NCI-H1105 (cell line): ENCODE data around the gene SLC6A17.
A peak's percentile ranks its signal among the peaks of the same experiment; 100 is the strongest.

Experiments
- DNase-seq: peaks from one replicate; lab custom pipeline; 2025; lab: John Stamatoyannopoulos, UW

SLC6A17 gene

DNA sequence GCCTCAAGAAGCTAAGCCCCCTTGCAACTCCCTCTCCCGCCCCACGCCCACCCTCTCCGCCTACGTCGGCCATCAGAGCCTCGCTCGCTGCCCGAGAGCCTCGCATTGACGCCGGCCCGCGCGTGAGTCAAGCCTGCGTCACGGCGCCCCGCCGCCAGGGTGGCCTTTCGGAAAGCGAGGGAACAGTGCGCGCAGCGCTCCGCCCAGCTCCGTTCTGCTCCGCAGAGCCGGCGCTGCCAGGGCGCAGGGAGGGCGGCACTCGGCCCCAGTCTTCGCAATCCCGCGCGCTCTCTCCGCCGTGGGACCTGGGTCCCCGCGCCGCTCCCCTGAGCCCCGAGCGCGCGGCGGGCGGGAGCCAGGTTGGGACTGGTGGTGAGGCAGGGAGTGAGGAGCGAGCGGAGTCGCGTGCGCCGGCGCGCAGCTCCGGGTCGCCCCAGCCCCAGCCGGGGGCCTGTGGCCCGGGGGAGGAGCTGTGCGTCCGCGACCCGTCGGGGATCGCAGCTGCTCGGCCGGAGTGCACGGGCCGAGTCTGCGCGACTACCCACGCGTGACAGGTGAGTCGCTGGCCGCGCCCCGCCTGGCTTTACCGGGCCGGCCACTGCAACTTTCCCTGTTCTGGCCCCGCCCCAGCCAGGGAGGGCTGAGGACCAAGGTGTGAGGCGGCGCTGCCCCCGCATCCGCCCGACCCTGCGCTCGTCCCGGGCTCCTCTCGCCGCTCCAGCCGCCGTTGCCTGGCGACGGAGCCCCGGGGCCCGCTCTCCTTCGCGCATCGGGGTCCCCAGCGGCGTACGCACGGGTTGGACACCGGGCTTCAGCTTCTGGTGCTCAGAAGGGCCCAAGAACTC, at the start of gene SLC6A17:
TSS of gene SLC6A17 (plus strand) at position 165 of the 845 bp plus-strand sequence. CDS start 16,436 bp downstream, outside the sequence.
- DNase-seq: peak; percentile 57

DNA sequence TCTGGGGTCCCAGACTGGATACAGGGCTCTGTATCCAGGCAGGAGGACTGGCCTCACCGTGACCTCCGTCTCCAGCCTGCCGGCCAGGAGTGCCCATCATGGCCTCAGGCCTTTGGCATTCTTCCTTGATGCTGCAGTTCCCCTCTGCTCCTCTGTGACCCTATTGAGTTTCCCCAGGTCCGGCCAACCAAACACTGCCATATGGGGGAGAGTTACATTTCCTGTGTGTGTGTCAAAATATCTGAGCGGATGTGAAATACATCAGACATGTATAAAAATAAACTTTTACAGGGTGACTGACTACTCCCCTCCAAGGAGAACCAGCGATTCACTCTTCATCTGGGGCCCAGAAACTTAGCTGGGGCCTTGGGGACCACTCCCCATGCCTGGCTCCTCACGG, 48.2 kb upstream of the SLC6A17 start:
- DNase-seq: no peak

DNA sequence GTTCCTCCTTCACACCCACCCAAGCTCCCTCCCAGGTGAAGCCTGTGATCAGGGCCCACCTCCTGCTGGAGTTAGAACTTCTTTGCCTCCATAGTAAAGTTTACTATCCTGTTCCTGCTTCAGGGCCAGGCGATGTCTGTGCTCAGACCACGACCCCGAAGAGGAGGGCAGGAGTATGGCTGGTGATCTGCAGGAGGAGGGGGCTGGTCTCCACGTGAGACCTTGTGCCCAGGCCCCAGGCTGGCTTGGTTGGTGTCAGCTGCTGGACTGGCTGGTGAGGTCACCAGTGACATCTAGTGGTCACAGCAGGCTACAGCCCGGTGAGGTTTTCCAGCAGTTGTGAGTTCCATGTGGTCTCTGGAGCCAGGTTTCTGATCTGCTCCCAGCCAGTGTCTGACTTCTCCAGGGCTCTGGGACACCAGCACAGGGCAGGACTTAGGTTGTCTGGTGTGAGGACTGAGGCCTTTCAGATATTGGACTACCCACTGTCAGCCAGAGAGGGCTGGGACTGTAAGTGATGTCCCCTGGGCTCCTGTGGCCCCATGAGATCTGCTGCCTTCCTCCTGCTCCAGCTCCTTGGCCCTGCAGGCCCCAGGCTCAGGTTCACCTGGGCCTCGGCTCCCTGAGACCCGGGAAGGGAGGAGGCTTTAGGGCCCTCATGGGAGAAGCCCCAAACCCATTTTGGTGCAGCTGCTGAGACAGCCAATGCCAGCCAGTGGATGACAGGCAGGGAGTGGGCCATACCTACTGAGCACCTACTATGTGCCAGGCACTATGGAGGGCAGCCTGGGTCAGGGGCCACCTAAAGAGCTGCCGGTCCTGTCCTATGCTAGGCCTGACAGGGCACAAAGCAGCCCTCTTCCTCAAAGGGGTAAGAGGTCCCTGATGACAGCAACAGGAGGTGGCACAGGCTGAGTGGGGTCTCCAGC, 44.0 kb upstream of the SLC6A17 start:
- DNase-seq: peak; percentile 37

GRCh38 chr1:110107867-110108469, 42.3 kb upstream of the SLC6A17 start:
- no peak for DNase-seq

DNA sequence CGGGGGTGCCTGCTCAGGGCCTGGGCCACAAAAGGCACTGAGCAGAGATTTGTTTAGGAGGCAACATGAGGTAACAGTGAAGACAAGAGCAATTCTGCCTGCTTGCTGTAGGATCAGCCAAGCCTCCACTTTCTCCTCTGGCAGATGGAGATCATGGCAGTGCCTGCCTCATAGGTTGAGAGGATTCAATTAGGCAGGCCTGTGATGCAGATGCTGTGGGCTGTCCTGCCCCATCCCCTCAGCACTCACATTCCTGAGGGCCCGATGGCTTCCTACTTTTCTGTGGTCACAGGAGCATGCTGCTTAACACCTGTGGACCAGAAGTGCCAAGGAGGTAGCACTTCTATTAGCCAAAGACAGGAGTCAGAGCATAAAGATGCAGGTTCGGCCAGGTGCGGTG, 39.2 kb upstream of the SLC6A17 start:
- no peak for DNase-seq

GRCh38 chr1:110112143-110112542, 38.2 kb upstream of the SLC6A17 start, which contains the start of gene UBL4B:
UBL4B (plus strand) TSS chr1:110112443; CDS start chr1:110112535, 92 bp downstream.
- no peak for DNase-seq

DNA sequence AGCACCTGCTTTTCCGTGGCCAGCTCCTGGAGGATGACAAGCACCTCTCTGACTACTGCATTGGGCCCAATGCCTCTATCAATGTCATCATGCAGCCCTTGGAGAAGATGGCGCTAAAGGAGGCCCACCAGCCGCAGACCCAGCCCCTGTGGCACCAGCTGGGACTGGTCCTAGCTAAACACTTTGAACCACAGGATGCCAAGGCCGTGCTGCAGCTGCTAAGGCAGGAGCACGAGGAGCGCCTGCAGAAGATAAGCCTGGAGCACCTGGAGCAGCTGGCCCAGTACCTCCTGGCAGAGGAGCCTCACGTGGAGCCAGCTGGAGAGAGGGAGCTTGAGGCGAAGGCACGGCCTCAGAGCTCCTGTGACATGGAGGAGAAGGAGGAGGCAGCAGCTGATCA, 37.6 kb upstream of the SLC6A17 start:
- no peak for DNase-seq

GRCh38 chr1:110113551-110113950, 36.7 kb upstream of the SLC6A17 start:
- no peak for DNase-seq

DNA sequence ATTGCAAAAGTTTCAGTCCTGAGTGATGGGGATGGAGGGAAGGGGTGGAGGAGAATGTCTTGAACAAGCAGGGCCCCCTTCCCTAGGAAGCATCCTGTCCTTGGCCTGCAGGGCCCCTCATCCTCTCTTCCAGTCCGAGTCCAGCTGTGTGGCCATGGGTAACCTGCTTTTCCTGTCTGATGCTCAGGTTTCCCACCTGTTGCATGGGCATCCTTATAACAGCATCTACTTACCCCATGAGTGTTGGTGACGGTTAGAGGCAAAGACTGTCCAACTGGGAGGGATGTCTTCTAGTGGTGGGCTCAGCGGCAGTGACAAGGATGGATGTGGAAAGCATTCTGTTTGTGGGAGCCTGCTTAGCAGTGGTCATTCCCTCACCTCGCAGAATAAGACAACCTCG, 36.1 kb upstream of the SLC6A17 start:
- no peak for DNase-seq

DNA sequence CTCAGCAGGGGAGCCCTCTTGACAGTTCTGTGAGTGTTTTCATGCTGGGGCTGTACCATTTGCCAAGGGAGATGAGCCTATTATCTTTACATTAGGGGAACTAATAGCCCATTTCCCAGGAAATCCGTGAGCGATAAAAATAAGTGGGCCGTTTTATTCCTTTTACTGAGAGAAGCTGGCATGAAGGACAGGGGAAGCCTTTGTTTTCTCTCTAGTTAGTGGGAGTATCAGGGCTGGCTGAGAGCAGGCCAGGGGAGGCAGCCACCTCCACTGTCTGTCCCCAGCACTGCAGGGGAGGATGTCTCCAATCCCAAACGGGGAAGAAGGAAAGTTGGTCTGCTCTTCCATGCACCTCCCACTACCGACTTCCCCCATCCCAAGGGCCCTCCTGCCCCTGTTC, 35.5 kb upstream of the SLC6A17 start:
- no peak for DNase-seq

DNA sequence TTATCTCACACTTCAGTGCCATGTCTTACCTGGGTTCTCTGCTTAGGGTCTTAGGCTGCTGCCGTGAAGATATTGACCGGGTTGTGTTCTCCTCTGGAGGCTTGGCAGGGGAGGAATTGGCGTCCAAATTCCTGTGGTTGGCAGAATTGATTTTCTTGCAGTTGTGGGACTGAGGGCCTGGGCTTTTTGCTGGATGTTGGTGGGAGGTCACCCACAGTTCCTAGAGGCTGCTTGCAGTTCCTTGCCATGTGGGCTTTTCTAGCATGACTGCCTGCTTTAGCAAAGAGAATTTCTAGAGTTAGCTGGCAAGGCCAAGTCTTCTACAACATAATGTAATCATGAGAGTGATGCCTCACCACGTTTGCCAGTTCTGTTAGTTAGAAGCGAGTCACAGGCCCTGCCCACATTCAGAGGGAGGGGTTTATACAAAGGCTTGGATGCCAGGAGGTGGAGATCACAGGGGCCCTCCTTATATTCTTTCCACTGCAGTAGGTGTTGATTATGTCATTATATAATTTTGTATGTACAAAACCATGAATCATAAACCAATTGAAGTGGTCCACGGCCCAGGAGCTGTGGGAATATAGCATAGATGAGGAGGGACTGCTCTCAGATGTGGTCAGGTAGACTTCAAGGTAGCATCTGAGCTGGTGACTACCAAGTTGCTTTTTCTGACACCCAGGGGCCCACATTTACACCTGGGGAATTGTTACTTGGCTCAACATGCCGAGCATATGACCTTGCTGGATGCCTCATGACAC, 31.5 kb upstream of the SLC6A17 start:
- no peak for DNase-seq

- DNase-seq: no peak
Measured at GRCh38 chr1:110119843-110120242, 30.5 kb upstream of the SLC6A17 start.

GRCh38 chr1:110120960-110121561, 29.2 kb upstream of the SLC6A17 start:
- DNase-seq: no peak

DNA sequence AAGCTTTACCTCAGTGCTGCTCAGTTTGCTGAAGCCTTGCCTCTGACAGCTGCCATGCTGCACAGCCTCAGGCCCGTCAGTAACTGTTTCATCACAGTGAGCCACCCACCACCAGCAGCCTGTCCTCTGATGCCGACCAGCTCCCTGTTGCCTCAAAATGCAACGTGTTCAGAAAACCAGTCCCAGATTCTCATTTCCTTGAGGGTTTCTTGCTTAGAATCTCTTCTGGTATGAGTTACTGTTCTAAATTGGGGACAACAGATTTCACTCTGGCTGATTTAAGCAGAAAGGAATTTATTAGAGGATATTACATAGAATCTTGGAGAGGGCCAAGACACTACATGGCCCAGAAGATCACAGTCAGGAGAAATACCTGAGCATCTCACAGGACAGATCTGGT, 27.1 kb upstream of the SLC6A17 start:
- no peak for DNase-seq

GRCh38 chr1:110125810-110126209, 24.5 kb upstream of the SLC6A17 start:
- DNase-seq: no peak

GRCh38 chr1:110130113-110130591, 20.1 kb upstream of the SLC6A17 start:
- DNase-seq: no peak

DNA sequence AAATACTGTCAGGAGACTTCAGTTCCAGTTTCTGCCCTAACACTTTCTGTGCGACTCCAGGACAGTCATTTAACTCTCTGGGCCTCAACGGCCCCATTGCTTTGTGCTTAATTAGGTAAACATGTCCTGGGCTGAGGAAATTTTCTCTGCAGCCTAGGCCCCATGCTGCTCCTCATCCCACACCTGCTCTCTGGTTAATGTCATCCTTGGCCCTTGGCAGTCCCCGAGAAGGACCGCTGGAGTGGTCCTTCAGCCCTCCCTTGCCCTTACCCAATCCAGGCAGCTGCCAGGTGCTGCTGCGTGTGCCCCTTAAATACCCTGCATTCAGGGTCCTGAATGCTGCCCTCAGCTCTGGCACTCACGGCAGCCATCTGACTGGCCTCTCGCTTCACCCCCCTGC, 19.3 kb upstream of the SLC6A17 start:
- DNase-seq: no peak

- no peak for DNase-seq
Measured at GRCh38 chr1:110132682-110133081, 17.6 kb upstream of the SLC6A17 start.

DNA sequence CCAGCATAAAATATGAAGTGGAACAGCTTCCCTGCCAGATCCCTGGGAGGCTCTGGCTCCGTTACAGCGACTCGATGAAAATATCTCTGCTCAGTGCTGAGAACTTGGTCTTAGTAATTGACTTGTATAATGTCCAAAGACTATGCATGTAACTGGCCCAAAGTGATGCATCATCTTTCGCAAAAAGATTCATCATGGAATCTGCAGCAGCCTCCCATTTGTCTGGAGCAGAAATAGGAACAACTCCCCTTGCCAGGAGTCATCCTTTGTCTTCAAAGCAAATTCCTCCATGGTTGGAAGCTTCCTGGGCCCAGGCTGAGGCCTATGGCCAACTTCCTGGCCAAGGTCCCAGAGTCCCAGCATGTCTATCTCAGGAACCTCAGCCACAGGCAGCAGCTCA, 16.9 kb upstream of the SLC6A17 start:
- no peak for DNase-seq

DNA sequence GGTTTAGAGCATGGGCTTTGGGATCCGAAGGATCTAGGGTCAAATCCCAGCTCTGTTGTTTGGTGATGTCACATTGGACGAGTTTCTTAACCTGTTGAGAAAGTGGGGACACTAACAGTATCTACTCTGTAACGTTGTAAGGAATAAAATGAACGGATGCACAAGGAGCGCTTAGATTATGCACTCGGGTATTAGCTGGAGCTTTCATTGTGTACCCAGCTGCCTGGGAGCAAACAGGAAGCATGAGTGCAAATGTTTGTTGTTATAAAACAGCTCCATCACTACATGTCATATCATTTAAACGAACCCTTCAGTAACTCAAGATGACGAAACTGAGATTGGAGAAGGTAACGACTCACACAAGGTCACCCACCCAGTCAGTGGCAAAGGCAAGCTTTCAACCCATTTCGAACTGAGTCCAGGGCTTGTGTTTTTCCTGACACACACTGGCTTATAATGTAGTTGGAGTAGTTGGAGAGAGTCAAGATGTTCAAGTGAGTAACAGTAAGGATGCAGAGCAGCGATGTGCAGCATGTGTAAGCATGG, 16.2 kb upstream of the SLC6A17 start:
- DNase-seq: no peak

DNA sequence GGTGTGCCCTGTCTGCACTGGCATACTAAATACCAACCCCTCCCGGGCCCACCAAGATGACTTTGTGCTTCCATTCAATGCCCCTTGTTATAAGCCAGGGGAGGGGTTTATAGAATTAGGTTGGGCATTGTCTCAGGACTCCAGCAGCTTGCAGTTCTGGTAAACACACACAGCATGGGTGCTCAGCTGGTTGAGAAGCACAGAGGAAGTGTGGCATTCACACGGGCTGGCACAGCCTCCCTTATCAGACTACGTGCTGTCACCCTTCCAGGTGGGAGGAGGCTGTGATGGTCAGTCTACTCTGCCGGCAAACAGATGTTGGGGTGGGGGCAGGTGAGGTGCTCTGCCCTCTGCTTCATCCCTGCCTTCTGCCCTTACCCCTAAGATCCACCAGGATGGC, 15.0 kb upstream of the SLC6A17 start:
- no peak for DNase-seq
